Neuronal stem cell (in vitro differentiated cells): Measurements from ENCODE around the gene ISG20L2.
A peak's percentile ranks its signal among the peaks of the same experiment; 100 is the strongest.

Experiments
- DNase-seq: peaks from one replicate; pipeline ENCODE4 v3.0.0-alpha.2; 2013; ENCODE audit warnings: low spot score
- H2AFZ ChIP-seq: one replicate; pipeline ENCODE4 v1.6.1; 2013; ENCODE audit warnings: mild to moderate bottlenecking, low read length, inconsistent platforms
- H2AK5ac ChIP-seq: 2 replicates; pipeline ENCODE4 v1.6.1; 2013; ENCODE audit warnings: low read depth, mild to moderate bottlenecking, inconsistent platforms, low read length, moderate library complexity, mixed read lengths
- H2BK120ac ChIP-seq: 2 replicates; pipeline ENCODE4 v1.6.1; 2013; ENCODE audit warnings: low read depth, mild to moderate bottlenecking, inconsistent platforms, low read length, moderate library complexity, mixed read lengths
- H2BK12ac ChIP-seq: one replicate; pipeline ENCODE4 v1.6.1; 2013; ENCODE audit warnings: low read length, inconsistent platforms
- H2BK15ac ChIP-seq: 2 replicates; pipeline ENCODE4 v1.6.1; 2013; ENCODE audit warnings: mild to moderate bottlenecking, low read length, inconsistent platforms, mixed read lengths
- H2BK5ac ChIP-seq: one replicate; pipeline ENCODE4 v1.6.1; 2013; ENCODE audit warnings: inconsistent platforms, mild to moderate bottlenecking, low read length, moderate library complexity
- H3K14ac ChIP-seq: one replicate; pipeline ENCODE4 v1.6.1; 2013; ENCODE audit warnings: low read length, inconsistent platforms
- H3K18ac ChIP-seq: 2 replicates; pipeline ENCODE4 v1.6.1; 2013; ENCODE audit warnings: low read length, inconsistent platforms
- H3K23ac ChIP-seq: 2 replicates; pipeline ENCODE4 v1.6.1; 2013; ENCODE audit warnings: low read depth, mild to moderate bottlenecking, mixed read lengths, low read length, inconsistent platforms; ENCODE audit not compliant: poor library complexity
- H3K27ac ChIP-seq: replicated peaks from 3 replicates; pipeline ENCODE4 v1.5.1; 2013; ENCODE audit warnings: low read length, inconsistent platforms
- H3K27me3 ChIP-seq, 3 experiments: 2 replicates each; pipeline ENCODE4 v1.6.1; 2013; ENCODE audit warnings: low read length in 3 of 3, mild to moderate bottlenecking in 2 of 3, inconsistent platforms in 1 of 3, low read depth in 1 of 3, mixed read lengths in 1 of 3, moderate library complexity in 1 of 3; ENCODE audit not compliant: control insufficient read depth in 3 of 3, insufficient read depth in 3 of 3
- H3K36me3 ChIP-seq, 2 donors: replicated peaks in 1 of 2; 2 replicates each; pipeline ENCODE4 v1.6.1; 2013; ENCODE audit warnings: low read length in 2 of 2; ENCODE audit not compliant: control insufficient read depth in 2 of 2, insufficient read depth in 2 of 2
- H3K4ac ChIP-seq: 2 replicates; pipeline ENCODE4 v1.6.1; 2013; ENCODE audit warnings: inconsistent platforms, mild to moderate bottlenecking, low read length, moderate library complexity
- H3K4me1 ChIP-seq, 2 donors: 1 replicate in 1 of 2; 2 replicates in 1 of 2; pipeline ENCODE4 v1.6.1; 2013; ENCODE audit warnings: low read length in 2 of 2, low read depth in 1 of 2; ENCODE audit not compliant: control insufficient read depth in 2 of 2, insufficient read depth in 1 of 2
- H3K4me2 ChIP-seq: one replicate; pipeline ENCODE4 v1.6.1; 2013; ENCODE audit warnings: mild to moderate bottlenecking, low read length, inconsistent platforms; ENCODE audit not compliant: insufficient read depth, poor library complexity, severe bottlenecking
- H3K4me3 ChIP-seq, 2 donors: 2 replicates each; pipeline ENCODE4 v1.5.1; 2013; ENCODE audit warnings: low read length in 2 of 2, mild to moderate bottlenecking in 2 of 2, inconsistent platforms in 1 of 2, moderate library complexity in 1 of 2
- H3K79me1 ChIP-seq: one replicate; pipeline ENCODE4 v1.6.1; 2013; ENCODE audit warnings: low read depth, mild to moderate bottlenecking, inconsistent platforms, low read length, moderate library complexity
- H3K9ac ChIP-seq: one replicate; pipeline ENCODE4 v1.6.1; 2013; ENCODE audit warnings: mild to moderate bottlenecking, low read depth, low read length, inconsistent platforms; ENCODE audit not compliant: poor library complexity
- H3K9me3 ChIP-seq, 2 donors: replicated peaks in 1 of 2; 2 replicates each; pipeline versions ENCODE3 to v1.6.1; 2013; ENCODE audit warnings: low read length in 2 of 2, mild to moderate bottlenecking in 2 of 2, inconsistent platforms in 1 of 2, low read depth in 1 of 2, mixed read lengths in 1 of 2, moderate library complexity in 1 of 2; ENCODE audit not compliant: control insufficient read depth in 2 of 2, insufficient read depth in 1 of 2
- H4K8ac ChIP-seq: one replicate; pipeline ENCODE4 v1.6.1; 2013; ENCODE audit warnings: low read depth, mild to moderate bottlenecking, inconsistent platforms, low read length, moderate library complexity
- H4K91ac ChIP-seq: one replicate; pipeline ENCODE4 v1.6.1; 2013; ENCODE audit warnings: low read length, low read depth, mild to moderate bottlenecking, inconsistent platforms; ENCODE audit not compliant: poor library complexity
- WGBS, 2 donors: extraction: QIAGEN DNeasy Blood & Tissue Kit; methylation state at CpG; one replicate each; pipeline ENCODE4 v1.1.7; 2013; ENCODE audit warnings: missing lambda C conversion rate in 2 of 2, mixed read lengths in 1 of 2; ENCODE audit not compliant: insufficient read length in 2 of 2, insufficient replicate concordance in 1 of 2; ENCODE audit errors: extremely low coverage in 2 of 2; 5-methylcytosine and 5-hydroxymethylcytosine counted together

ISG20L2 gene

GRCh38 chr1:156773607-156774006 is 45.0 kb upstream of the ISG20L2 start:
- Histone ChIP-seq H3K4ac (no peak overlapping the region), H3K4me2 (no peak overlapping the region), H3K36me3 (peaks cover 5 to 53% of the 10 kb centered on the region in 2 donors), H2AK5ac (no peak overlapping the region), H3K27ac (no peak overlapping the region), H3K9ac (no peak overlapping the region), H4K8ac (no peak overlapping the region), H3K4me1 (peaks cover 5 to 6% of the 10 kb centered on the region in 2 donors), H3K14ac (no peak overlapping the region), H2BK120ac (no peak overlapping the region), H2BK15ac (no peak overlapping the region), H3K79me1 (peaks cover 5% of the 10 kb centered on the region), H2AFZ (no peak overlapping the region), H2BK5ac (no peak overlapping the region), H3K18ac (no peak overlapping the region), H3K4me3 (no peak overlapping the region), H4K91ac (no peak overlapping the region), H3K9me3 (no peaks in the 10 kb centered on the region), H2BK12ac (no peak overlapping the region), H3K23ac (no peak overlapping the region), H3K27me3 (no peaks in the 10 kb centered on the region)
- DNase-seq: no peak
- WGBS, 2 donors: no CpG with 5 or more reads among the region's 3 CpGs

DNA sequence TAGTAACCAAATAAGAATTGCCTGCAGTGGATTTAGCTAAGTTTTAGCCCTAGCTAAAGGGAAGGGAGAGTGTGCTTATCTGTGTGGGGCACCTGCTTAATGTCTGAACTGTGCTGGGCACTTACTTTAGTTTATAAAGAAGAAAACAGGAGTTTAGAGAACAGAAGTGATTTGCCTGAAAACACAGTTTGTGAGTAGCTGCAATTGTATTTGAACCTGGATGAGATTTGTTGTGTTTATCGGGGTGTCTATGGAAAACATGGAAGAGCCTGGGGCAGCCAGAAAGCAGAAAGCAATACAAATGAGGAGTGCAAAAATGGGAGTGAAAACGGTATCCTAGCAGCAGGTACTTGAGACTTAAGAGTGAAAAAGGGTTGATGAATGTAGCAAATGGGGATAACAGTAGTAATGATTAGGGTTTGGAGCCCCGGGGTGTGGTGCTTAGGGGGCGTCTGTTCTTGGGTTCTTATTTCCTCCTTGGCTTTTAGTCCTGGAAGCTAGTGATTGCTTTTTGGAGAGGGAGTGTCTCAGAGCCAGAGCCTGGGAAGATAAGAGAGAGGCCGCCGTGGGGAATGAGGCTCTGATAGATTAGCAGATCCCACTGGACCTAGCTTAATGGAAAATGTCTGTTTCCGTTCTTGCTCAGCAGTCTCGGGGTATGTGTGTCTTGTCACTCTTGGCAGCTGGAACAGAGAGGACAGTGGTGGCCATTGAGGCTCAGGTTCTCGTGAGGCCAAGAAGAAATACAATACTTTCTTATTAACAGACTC is 44.3 kb upstream of the ISG20L2 start:
- H3K79me1 ChIP-seq: peaks cover 8% of the 10 kb centered on the region
- WGBS, 2 donors: no CpG with 5 or more reads among the region's 9 CpGs
- H3K4me3 ChIP-seq: no peak overlapping the region
- H3K4me2 ChIP-seq: no peak overlapping the region
- no peak overlapping the region for H3K14ac ChIP-seq
- H2BK12ac ChIP-seq: no peak overlapping the region
- H2BK120ac ChIP-seq: no peak overlapping the region
- no peak for DNase-seq
- H3K27me3 ChIP-seq: no peaks in the 10 kb centered on the region
- no peak overlapping the region for H2AFZ ChIP-seq
- H3K9me3 ChIP-seq: no peaks in the 10 kb centered on the region
- H3K4me1 ChIP-seq: peaks cover 7 to 10% of the 10 kb centered on the region in 2 donors
- no peak overlapping the region for H3K18ac ChIP-seq
- H4K91ac ChIP-seq: no peak overlapping the region
- no peak overlapping the region for H3K4ac ChIP-seq
- peaks cover 5 to 53% of the 10 kb centered on the region in 2 donors for H3K36me3 ChIP-seq
- no peak overlapping the region for H4K8ac ChIP-seq
- no peak overlapping the region for H3K27ac ChIP-seq
- H3K9ac ChIP-seq: no peak overlapping the region
- no peak overlapping the region for H2BK5ac ChIP-seq
- no peak overlapping the region for H2AK5ac ChIP-seq
- H3K23ac ChIP-seq: no peak overlapping the region
- H2BK15ac ChIP-seq: no peak overlapping the region

- H3K14ac ChIP-seq: no peak overlapping the region
- no peak overlapping the region for H3K23ac ChIP-seq
- H2BK15ac ChIP-seq: no peak overlapping the region
- no peak overlapping the region for H3K9ac ChIP-seq
- H3K4me2 ChIP-seq: no peak overlapping the region
- H3K9me3 ChIP-seq: no peaks in the 10 kb centered on the region
- H2BK120ac ChIP-seq: no peak overlapping the region
- no peak overlapping the region for H4K91ac ChIP-seq
- DNase-seq: no peak
- no peak overlapping the region for H3K4me3 ChIP-seq
- no peaks in the 10 kb centered on the region for H3K27me3 ChIP-seq
- H3K27ac ChIP-seq: no peak overlapping the region
- no CpG with 5 or more reads among the region's 3 CpGs for WGBS, 2 donors
- H2BK12ac ChIP-seq: no peak overlapping the region
- no peak overlapping the region for H2AFZ ChIP-seq
- H3K4me1 ChIP-seq: peaks cover 7 to 10% of the 10 kb centered on the region in 2 donors
- H3K79me1 ChIP-seq: peaks cover 9% of the 10 kb centered on the region
- H2AK5ac ChIP-seq: no peak overlapping the region
- H3K4ac ChIP-seq: no peak overlapping the region
- H2BK5ac ChIP-seq: no peak overlapping the region
- H4K8ac ChIP-seq: no peak overlapping the region
- H3K18ac ChIP-seq: no peak overlapping the region
- peaks cover 5 to 53% of the 10 kb centered on the region in 2 donors for H3K36me3 ChIP-seq
Observed at GRCh38 chr1:156772222-156772621, 43.7 kb upstream of the ISG20L2 start.

GRCh38 chr1:156768610-156769295 is 40.2 kb upstream of the ISG20L2 start:
- H3K36me3 ChIP-seq: peaks cover 5 to 48% of the 10 kb centered on the region in 2 donors
- peaks cover 9% of the 10 kb centered on the region for H3K79me1 ChIP-seq
- no peak overlapping the region for H2BK120ac ChIP-seq
- H2BK12ac ChIP-seq: no peak overlapping the region
- H2BK5ac ChIP-seq: no peak overlapping the region
- peak overlapping the region; percentile 83 to 93 for H3K4me3 ChIP-seq
- no peak overlapping the region for H2AK5ac ChIP-seq
- no peak overlapping the region for H3K14ac ChIP-seq
- H3K9ac ChIP-seq: peak overlapping the region; percentile 98
- no peak overlapping the region for H4K91ac ChIP-seq
- no peak overlapping the region for H3K27ac ChIP-seq
- no peaks in the 10 kb centered on the region for H3K9me3 ChIP-seq
- no peak overlapping the region for H2BK15ac ChIP-seq
- H2AFZ ChIP-seq: no peak overlapping the region
- no peak for DNase-seq
- WGBS, 2 donors: no CpG with 5 or more reads among the region's 8 CpGs
- H3K18ac ChIP-seq: no peak overlapping the region
- peak overlapping the region; percentile 79 for H3K4me2 ChIP-seq
- no peak overlapping the region for H3K23ac ChIP-seq
- no peak overlapping the region for H4K8ac ChIP-seq
- H3K27me3 ChIP-seq: no peaks in the 10 kb centered on the region
- H3K4me1 ChIP-seq: peaks cover 14 to 16% of the 10 kb centered on the region in 2 donors
- no peak overlapping the region for H3K4ac ChIP-seq
